Dermis blood vessel endothelial cell (primary cell): ENCODE measurements around the gene ZNF548. TPM values are rescaled to one million over a fixed set of nuclear protein-coding genes. Genes with fewer than 3 reads are reported as not detected.

Experiments
- DNase-seq: peaks from one replicate; pipeline ENCODE4 v3.0.0; 2010
- total RNA-seq: library from RNA; depleted of rRNA; stranded (reverse); fragments of >200 nt; gene quantifications from 2 replicates; pipeline ENCODE4 v1.2.3, GENCODE V29; 2014

ZNF548 gene
- total RNA-seq, 1 donor from 2014 or later = 16.0 TPM

- no peak for DNase-seq
Observed at GRCh38 chr19:57403737-57404563, 14.3 kb downstream of the ZNF548 start.

GRCh38 chr19:57406516-57407123 is 17.0 kb downstream of the ZNF548 start:
- peak; percentile 77 for DNase-seq

GRCh38 chr19:57410877-57411671 is 21.4 kb downstream of the ZNF548 start, which contains the start of gene ZNF17:
TSS of gene ZNF17 (plus strand) at chr19:57411161. CDS start at chr19:57413616, 2,455 bp downstream.
- peak; percentile 97 for DNase-seq

GRCh38 chr19:57419439-57419838 is 29.8 kb downstream of the ZNF548 start:
- DNase-seq = no peak

GRCh38 chr19:57421037-57421436 is 31.4 kb downstream of the ZNF548 start:
- DNase-seq = no peak

- no peak for DNase-seq
Observed at GRCh38 chr19:57434386-57435061, 44.9 kb downstream of the ZNF548 start.

GRCh38 chr19:57435062-57435978 is 45.7 kb downstream of the ZNF548 start, which contains the start of gene ZNF749:
TSS of gene ZNF749 (plus strand) at chr19:57435325. CDS start at chr19:57435579, 254 bp downstream.
- peak; percentile 99 for DNase-seq

GRCh38 chr19:57436417-57436816 is 46.8 kb downstream of the ZNF548 start:
- DNase-seq = no peak

- no peak for DNase-seq
Observed at GRCh38 chr19:57437931-57438330, 48.3 kb downstream of the ZNF548 start.

GRCh38 chr19:57438925-57439324 is 49.3 kb downstream of the ZNF548 start:
- DNase-seq = no peak

GRCh38 chr19:57441979-57442752 is 52.5 kb downstream of the ZNF548 start:
- no peak for DNase-seq

GRCh38 chr19:57443121-57443696 is 53.6 kb downstream of the ZNF548 start:
- DNase-seq = no peak

GRCh38 chr19:57452307-57452706 is 62.7 kb downstream of the ZNF548 start:
- no peak for DNase-seq

Other genes with a start within 250 kb of the ZNF548 start
- not detected in 2 replicates for gene ZIM3, start 244.7 kb upstream of the ZNF548 start, total RNA-seq
- gene DUXA, start 222.4 kb upstream of the ZNF548 start, total RNA-seq = not detected in 2 replicates
- 48.5 and 65.0 TPM in 2 replicates for gene ZNF264, start 198.4 kb upstream of the ZNF548 start, total RNA-seq
- gene AURKC, start 158.8 kb upstream of the ZNF548 start, total RNA-seq = 0.17 and 0.84 TPM in 2 replicates
- gene ZNF805, start 149.2 kb upstream of the ZNF548 start, total RNA-seq = 26.9 and 39.7 TPM in 2 replicates
- gene ZNF460, start 109.4 kb upstream of the ZNF548 start, total RNA-seq = 63.3 and 88.0 TPM in 2 replicates
- 10.0 and 15.1 TPM in 2 replicates for gene ZNF543, start 69.4 kb upstream of the ZNF548 start, total RNA-seq
- 10.5 and 11.1 TPM in 2 replicates for gene ZNF304, start 38.6 kb upstream of the ZNF548 start, total RNA-seq
- 8.8 and 11.6 TPM in 2 replicates for gene TRAPPC2B, start 26.3 kb upstream of the ZNF548 start, total RNA-seq
- 1.9 and 3.6 TPM in 2 replicates for gene ZNF547, start 26.3 kb upstream of the ZNF548 start, total RNA-seq
- gene ZNF17, start 21.3 kb downstream of the ZNF548 start, total RNA-seq = 10.9 and 11.4 TPM in 2 replicates
- 10.7 and 12.6 TPM in 2 replicates for gene ZNF749, start 45.5 kb downstream of the ZNF548 start, total RNA-seq
- 0.28 and 0.34 TPM in 2 replicates for gene VN1R1, start 67.3 kb downstream of the ZNF548 start, total RNA-seq
- gene ZNF772, start 87.7 kb downstream of the ZNF548 start, total RNA-seq = 19.3 and 22.3 TPM in 2 replicates
- 7.8 and 12.6 TPM in 2 replicates for gene ZNF419, start 97.9 kb downstream of the ZNF548 start, total RNA-seq
- gene ZNF773, start 110.1 kb downstream of the ZNF548 start, total RNA-seq = 15.3 and 17.5 TPM in 2 replicates
- 4.8 and 5.8 TPM in 2 replicates for gene ZNF549, start 137.5 kb downstream of the ZNF548 start, total RNA-seq
- 6.4 and 8.0 TPM in 2 replicates for gene ZNF550, start 170.0 kb downstream of the ZNF548 start, total RNA-seq
- gene ZNF416, start 189.1 kb downstream of the ZNF548 start, total RNA-seq = 4.1 and 4.4 TPM in 2 replicates
- 5.3 and 6.1 TPM in 2 replicates for gene ZIK1, start 194.3 kb downstream of the ZNF548 start, total RNA-seq
- 2.7 and 4.5 TPM in 2 replicates for gene ZNF530, start 210.0 kb downstream of the ZNF548 start, total RNA-seq
- 17.6 and 24.0 TPM in 2 replicates for gene ZNF134, start 224.4 kb downstream of the ZNF548 start, total RNA-seq
- 9.9 and 11.2 TPM in 2 replicates for gene ZNF211, start 243.3 kb downstream of the ZNF548 start, total RNA-seq